Transverse colon (tissue), 4 donors: ENCODE results near the gene ZNF335. TPM values are rescaled to one million over a fixed set of nuclear protein-coding genes. Genes with fewer than 3 reads are reported as not detected.
"Not testable (repeated sequence)": the region's sequence is repeated elsewhere in the genome, so short reads cannot be mapped to it uniquely, and the experiment has no call there.

Experiments
- DNase-seq: peaks from one replicate; pipeline ENCODE4 v3.0.0-alpha.2; 2019
- H3K27ac ChIP-seq, 4 donors: fragments of 200-600 bp; sonication (generic); 2 replicates each; pipeline ENCODE4 v1.5.1; 2016 to 2018; ENCODE audit warnings: inconsistent platforms in 4 of 4
- H3K27me3 ChIP-seq: fragments of 200-600 bp; sonication (generic); 2 replicates; pipeline ENCODE4 v1.5.1; 2017; ENCODE audit warnings: inconsistent platforms
- H3K36me3 ChIP-seq, 4 donors: fragments of 200-600 bp; sonication (generic); 2 replicates each; pipeline ENCODE4 v1.5.1; 2017 to 2019; ENCODE audit warnings: inconsistent platforms in 4 of 4
- H3K4me1 ChIP-seq, 4 donors: fragments of 200-600 bp; sonication (generic); 2 replicates each; pipeline ENCODE4 v1.5.1; 2017 to 2020; ENCODE audit warnings: inconsistent platforms in 4 of 4
- H3K4me3 ChIP-seq, 4 donors: fragments of 200-600 bp; sonication (generic); 1 replicate in 1 of 4; 2 replicates in 3 of 4; pipeline versions ENCODE4 v1.5.1 to v1.6.1; 2017 to 2019; ENCODE audit warnings: inconsistent platforms in 4 of 4
- H3K9me3 ChIP-seq, 2 donors: fragments of 200-600 bp; sonication (generic); 2 replicates each; pipeline ENCODE4 v1.5.1; 2017 to 2019; ENCODE audit warnings: inconsistent platforms in 2 of 2
- CTCF ChIP-seq, 5 experiments: fragments of 200-600 bp in 3 of 5; fragments of 450-650 bp in 2 of 5; sonication (generic) in 3 of 5; IDR thresholded peaks; 1 replicate in 2 of 5; 2 replicates in 3 of 5; pipeline ENCODE4 v1.5.1; 2016 to 2017; ENCODE audit warnings: antibody characterized with exemption in 5 of 5, inconsistent platforms in 3 of 5, mild to moderate bottlenecking in 2 of 5, moderate library complexity in 1 of 5
- EP300 ChIP-seq: sonication (generic); formaldehyde crosslinking; IDR thresholded peaks from one replicate; pipeline ENCODE4 v1.6.1; 2017; ENCODE audit warnings: antibody characterized with exemption, low read depth
- POLR2A ChIP-seq: fragments of 450-650 bp; IDR thresholded peaks from one replicate; pipeline ENCODE4 v1.6.1; 2016; ENCODE audit warnings: antibody characterized with exemption, mild to moderate bottlenecking, moderate library complexity
- POLR2AphosphoS5 ChIP-seq, 3 donors: sonication (generic); formaldehyde crosslinking; IDR thresholded peaks; one replicate each; pipeline ENCODE4 v1.6.1; 2016; ENCODE audit warnings: antibody characterized with exemption in 3 of 3
- WGBS, 2 donors: methylation state at CpG; one replicate each; pipeline ENCODE4 v1.1.5; 2018; ENCODE audit warnings: low coverage in 1 of 2; 5-methylcytosine and 5-hydroxymethylcytosine counted together
- in situ Hi-C, 4 donors: fragments of 200-750 bp; cut with MboI; loops; one replicate each; pipeline versions ENCODE4 v1.15.0 to v1.15.1; 2017; ENCODE audit warnings: low sequenced_read_pairs in 3 of 4, low pct_ligation_motif_present in 1 of 4, low pct_unique_long_range_greater_than_20kb in 1 of 4
- intact Hi-C: fragments of 100-400 bp; cut with DNase I; formaldehyde crosslinking; loops from one replicate; pipeline ENCODE4 v1.15.1; 2023; ENCODE audit warnings: low total_unique reads
- total RNA-seq, 4 donors: library from RNA; depleted of rRNA; stranded (reverse); fragments of >200 nt; gene quantifications; one replicate each; pipeline ENCODE4 v1.1.0, GENCODE V29; 2016

The ZNF335 gene
- total RNA-seq, 4 donors from 2014 or later = 27.0 to 80.0 (median 32.4) TPM

- in situ Hi-C loops = no loop called here
These were observed 37.9 kb downstream of the ZNF335 start for GRCh38 chr20:45934046-45934585.

GRCh38 chr20:45933266-45934045 lies 38.5 kb downstream of the ZNF335 start:
- in situ Hi-C loops = no loop called here
- intact Hi-C loops = no loop called here
- H3K4me3 ChIP-seq = peak overlapping the region; percentile 66 to 99 (median 84)
- DNase-seq = peak; percentile 79
- H3K36me3 ChIP-seq = peaks cover 0 to 13% (median 6%) of the 10 kb centered on the region in 4 donors
- TF ChIP-seq CTCF (IDR thresholded peaks at IDR 0.05) (peak in 4 of 5 experiments; percentile 6 to 41 (median 21)), POLR2A (no peak), EP300 (no peak), POLR2AphosphoS5 (IDR thresholded peaks at IDR 0.05) (peak in 1 of 3 donors; percentile 33)
- H3K27me3 ChIP-seq = no peaks in the 10 kb centered on the region
- peaks cover 7 to 22% (median 10%) of the 10 kb centered on the region in 4 donors for H3K4me1 ChIP-seq
- H3K9me3 ChIP-seq = no peaks in the 10 kb centered on the region
- peak overlapping the region; percentile 97 to 100 (median 99) for H3K27ac ChIP-seq
- WGBS, 2 donors = 18 to 43% methylated on average over 2 to 22 of the region's 22 CpGs

More at GRCh38 chr20:45934046-45934585, 37.9 kb downstream of the ZNF335 start:
- Histone ChIP-seq H3K4me1 (peaks cover 7 to 22% (median 10%) of the 10 kb centered on the region in 4 donors), H3K27ac (peak overlapping the region; percentile 97 to 100 (median 99)), H3K36me3 (peaks cover 0 to 16% (median 7%) of the 10 kb centered on the region in 4 donors), H3K27me3 (no peaks in the 10 kb centered on the region), H3K9me3 (no peaks in the 10 kb centered on the region), H3K4me3 (peak overlapping the region; percentile 66 to 99 (median 84))
- intact Hi-C loops = no loop called here
- WGBS, 2 donors = 0% methylated on average over 1 to 19 of the region's 34 CpGs
- peak; percentile 59 for DNase-seq
- no peak for TF ChIP-seq EP300

GRCh38 chr20:45931680-45932079 lies 40.3 kb downstream of the ZNF335 start:
- in situ Hi-C loops, H3K27me3 ChIP-seq, H3K27ac ChIP-seq, intact Hi-C loops, DNase-seq, H3K36me3 ChIP-seq, H3K4me3 ChIP-seq, H3K9me3 ChIP-seq: not testable (repeated sequence)
- WGBS, 2 donors = 92% methylated on average over 17 of the region's 17 CpGs; no CpG with 5 or more reads in 1 of the 2 donors
- peaks cover 7 to 21% (median 9%) of the 10 kb centered on the region in 4 donors for H3K4me1 ChIP-seq

- Histone ChIP-seq H3K27ac (no peak overlapping the region), H3K9me3 (no peaks in the 10 kb centered on the region), H3K27me3 (no peaks in the 10 kb centered on the region), H3K36me3 (no peaks in the 10 kb centered on the region), H3K4me1 (peaks cover 0 to 14% (median 6%) of the 10 kb centered on the region in 4 donors), H3K4me3 (no peak overlapping the region)
- no peak for TF ChIP-seq POLR2AphosphoS5 (IDR thresholded peaks at IDR 0.05)
- TF ChIP-seq CTCF (IDR thresholded peaks at IDR 0.05) = no peak
- no peak for TF ChIP-seq EP300
- no peak for TF ChIP-seq POLR2A
- no peak for DNase-seq
- 76 to 83% methylated on average over 12 to 14 of the region's 14 CpGs for WGBS, 2 donors
- in situ Hi-C loops (no loop called here), intact Hi-C loops (no loop called here)
These were observed 44.7 kb downstream of the ZNF335 start for GRCh38 chr20:45927071-45927878.

GRCh38 chr20:45926731-45927070 lies 45.3 kb downstream of the ZNF335 start:
- H3K4me3 ChIP-seq = no peak overlapping the region
- H3K9me3 ChIP-seq = no peaks in the 10 kb centered on the region
- no peak for DNase-seq
- peaks cover 0 to 14% (median 6%) of the 10 kb centered on the region in 4 donors for H3K4me1 ChIP-seq
- WGBS, 2 donors = 70% methylated on average over 2 of the region's 2 CpGs; no CpG with 5 or more reads in 1 of the 2 donors
- TF ChIP-seq CTCF (IDR thresholded peaks at IDR 0.05) = no peak
- no peak for TF ChIP-seq POLR2A
- H3K27ac ChIP-seq = no peak overlapping the region
- no peaks in the 10 kb centered on the region for H3K27me3 ChIP-seq
- H3K36me3 ChIP-seq = no peaks in the 10 kb centered on the region
- intact Hi-C loops = no loop called here
- in situ Hi-C loops = no loop called here
